ENCODE results near the gene UNC13C. TPM values are rescaled to one million over a fixed set of nuclear protein-coding genes. Genes with fewer than 3 reads are reported as not detected.

The UNC13C gene
- polyA plus RNA-seq, 1 donor from 2014 or later: 4.0 TPM

GRCh38 chr15:54035616-54036015 lies 57.4 kb downstream of the UNC13C start:
- no peaks in the 10 kb centered on the region for H3K9me3 ChIP-seq (ENCODE audit: low read length)
- no peak for TF ChIP-seq CTCF (IDR thresholded peaks at IDR 0.05; ENCODE audit: poor library complexity, severe bottlenecking)
- no peak for TF ChIP-seq TAF1 (IDR thresholded peaks at IDR 0.05; ENCODE audit: low read depth)
- TF ChIP-seq POLR2AphosphoS5 (IDR thresholded peaks at IDR 0.05): no peak
- TF ChIP-seq EZH2 (IDR thresholded peaks at IDR 0.05; ENCODE audit: borderline replicate concordance, insufficient read depth, low read length, poor library complexity, severe bottlenecking): no peak
- TF ChIP-seq REST (IDR thresholded peaks at IDR 0.05; ENCODE audit: borderline replicate concordance): no peak
- no peak for TF ChIP-seq EP300 (conservative IDR thresholded peaks at IDR 0.05; ENCODE audit: poor library complexity, severe bottlenecking)
- TF ChIP-seq SMC3 (conservative IDR thresholded peaks at IDR 0.05; ENCODE audit: poor library complexity): no peak
- no peak for TF ChIP-seq RAD21 (conservative IDR thresholded peaks at IDR 0.05)
- no peak for TF ChIP-seq MXI1 (conservative IDR thresholded peaks at IDR 0.05; ENCODE audit: poor library complexity, severe bottlenecking)
- H3K4me3 ChIP-seq (ENCODE audit: low read length): no peak overlapping the region
- H3K36me3 ChIP-seq (ENCODE audit: insufficient read depth, low read length): no peaks in the 10 kb centered on the region
- no peak overlapping the region for H3K27ac ChIP-seq (ENCODE audit: low read length)
- H3F3A ChIP-seq (ENCODE audit: insufficient read depth, low read length, poor library complexity, severe bottlenecking): no peaks in the 10 kb centered on the region
- H4K20me1 ChIP-seq (ENCODE audit: insufficient read depth): no peaks in the 10 kb centered on the region
- no peak overlapping the region for H3K9ac ChIP-seq (ENCODE audit: low read length)
- H3K79me2 ChIP-seq (replicated peaks; ENCODE audit: insufficient read depth, low read length): no peaks in the 10 kb centered on the region
- no peaks in the 10 kb centered on the region for H3K9me2 ChIP-seq (ENCODE audit: insufficient read depth, low read length)
- H3K27me3 ChIP-seq (ENCODE audit: insufficient read depth, low read depth, low read length): no peaks in the 10 kb centered on the region
- no peak overlapping the region for H2AFZ ChIP-seq (ENCODE audit: low read depth, low read length)
- no peak overlapping the region for H3K4me2 ChIP-seq (ENCODE audit: low read length)

GRCh38 chr15:54045397-54045796 lies 67.2 kb downstream of the UNC13C start:
- Histone ChIP-seq H2AFZ (ENCODE audit: low read depth, low read length) (no peak overlapping the region), H3K27me3 (ENCODE audit: insufficient read depth, low read depth, low read length) (no peaks in the 10 kb centered on the region), H3K79me2 (replicated peaks; ENCODE audit: insufficient read depth, low read length) (no peaks in the 10 kb centered on the region), H3K9ac (ENCODE audit: low read length) (no peak overlapping the region), H3K4me3 (ENCODE audit: low read length) (no peak overlapping the region), H3K27ac (ENCODE audit: low read length) (no peak overlapping the region), H3K9me2 (ENCODE audit: insufficient read depth, low read length) (no peaks in the 10 kb centered on the region), H3F3A (ENCODE audit: insufficient read depth, low read length, poor library complexity, severe bottlenecking) (no peaks in the 10 kb centered on the region), H3K4me2 (ENCODE audit: low read length) (no peak overlapping the region), H3K36me3 (ENCODE audit: insufficient read depth, low read length) (no peaks in the 10 kb centered on the region), H4K20me1 (ENCODE audit: insufficient read depth) (no peaks in the 10 kb centered on the region), H3K9me3 (ENCODE audit: low read length) (no peaks in the 10 kb centered on the region)
- TF ChIP-seq CTCF (IDR thresholded peaks at IDR 0.05; ENCODE audit: poor library complexity, severe bottlenecking) (no peak), EZH2 (IDR thresholded peaks at IDR 0.05; ENCODE audit: borderline replicate concordance, insufficient read depth, low read length, poor library complexity, severe bottlenecking) (no peak), TAF1 (IDR thresholded peaks at IDR 0.05; ENCODE audit: low read depth) (no peak), RAD21 (conservative IDR thresholded peaks at IDR 0.05) (no peak), REST (IDR thresholded peaks at IDR 0.05; ENCODE audit: borderline replicate concordance) (no peak), SMC3 (conservative IDR thresholded peaks at IDR 0.05; ENCODE audit: poor library complexity) (no peak), POLR2AphosphoS5 (IDR thresholded peaks at IDR 0.05) (no peak), EP300 (conservative IDR thresholded peaks at IDR 0.05; ENCODE audit: poor library complexity, severe bottlenecking) (no peak)

Data from neural cell (in vitro differentiated cells).